ENCODE results near the gene SLCO2A1. TPM values are rescaled to one million over a fixed set of nuclear protein-coding genes. Genes with fewer than 3 reads are reported as not detected.

The SLCO2A1 gene
- total and polyA plus RNA-seq, 4 donors: 1.8 to 13.2 (median 8.1) TPM

GRCh38 chr3:134054231-134054630 is 24.5 kb upstream of the SLCO2A1 start:
- Histone ChIP-seq H3K4me3 (ENCODE audit: low read depth, low read length) (no peak overlapping the region), H3K36me3 (ENCODE audit: control insufficient read depth, insufficient read depth, low read length) (no peaks in the 10 kb centered on the region), H3K9me3 (ENCODE audit: control insufficient read depth, insufficient read depth, low read length) (no peaks in the 10 kb centered on the region), H3K27me3 (ENCODE audit: control insufficient read depth, insufficient read depth, low read length) (no peaks in the 10 kb centered on the region), H3K4me1 (ENCODE audit: control insufficient read depth, insufficient read depth, low read length) (peaks cover 4% of the 10 kb centered on the region), H3K27ac (ENCODE audit: low read depth, low read length) (no peak overlapping the region)
- peak in 1 of 6 donors; percentile 40 for DNase-seq (ENCODE audit: low read depth in 4 of 6, low spot score in 6 of 6)
- WGBS (ENCODE audit: insufficient coverage): 69% methylated on average over 2 of the region's 5 CpGs

- DNase-seq (ENCODE audit: low read depth in 4 of 6, low spot score in 6 of 6): no peak
- WGBS (ENCODE audit: insufficient coverage): 100% methylated on average over 2 of the region's 4 CpGs
- H3K4me3 ChIP-seq (ENCODE audit: low read depth, low read length): no peak overlapping the region
Observed at GRCh38 chr3:134052370-134052769, 22.6 kb upstream of the SLCO2A1 start.

GRCh38 chr3:134049676-134050075 is 20.0 kb upstream of the SLCO2A1 start:
- no peaks in the 10 kb centered on the region for H3K27me3 ChIP-seq (ENCODE audit: control insufficient read depth, insufficient read depth, low read length)
- H3K36me3 ChIP-seq (ENCODE audit: control insufficient read depth, insufficient read depth, low read length): no peaks in the 10 kb centered on the region
- peaks cover 3% of the 10 kb centered on the region for H3K9me3 ChIP-seq (ENCODE audit: control insufficient read depth, insufficient read depth, low read length)
- no peaks in the 10 kb centered on the region for H3K4me1 ChIP-seq (ENCODE audit: control insufficient read depth, insufficient read depth, low read length)
- no peak overlapping the region for H3K4me3 ChIP-seq (ENCODE audit: low read depth, low read length)
- WGBS (ENCODE audit: insufficient coverage): 77% methylated on average over 1 of the region's 1 CpG
- no peak overlapping the region for H3K27ac ChIP-seq (ENCODE audit: low read depth, low read length)
- DNase-seq (ENCODE audit: low read depth in 4 of 6, low spot score in 6 of 6): no peak

More at GRCh38 chr3:134052370-134052769, 22.6 kb upstream of the SLCO2A1 start:
- Histone ChIP-seq H3K27ac (ENCODE audit: low read depth, low read length) (no peak overlapping the region), H3K36me3 (ENCODE audit: control insufficient read depth, insufficient read depth, low read length) (no peaks in the 10 kb centered on the region), H3K27me3 (ENCODE audit: control insufficient read depth, insufficient read depth, low read length) (no peaks in the 10 kb centered on the region), H3K9me3 (ENCODE audit: control insufficient read depth, insufficient read depth, low read length) (no peaks in the 10 kb centered on the region), H3K4me1 (ENCODE audit: control insufficient read depth, insufficient read depth, low read length) (peaks cover 4% of the 10 kb centered on the region)

- DNase-seq (ENCODE audit: low read depth in 4 of 6, low spot score in 6 of 6): no peak
- H3K9me3 ChIP-seq (ENCODE audit: control insufficient read depth, insufficient read depth, low read length): peaks cover 3% of the 10 kb centered on the region
- 92% methylated on average over 8 of the region's 9 CpGs for WGBS (ENCODE audit: insufficient coverage)
- H3K4me3 ChIP-seq (ENCODE audit: low read depth, low read length): no peak overlapping the region
- H3K36me3 ChIP-seq (ENCODE audit: control insufficient read depth, insufficient read depth, low read length): no peaks in the 10 kb centered on the region
- H3K27me3 ChIP-seq (ENCODE audit: control insufficient read depth, insufficient read depth, low read length): no peaks in the 10 kb centered on the region
- no peaks in the 10 kb centered on the region for H3K4me1 ChIP-seq (ENCODE audit: control insufficient read depth, insufficient read depth, low read length)
- no peak overlapping the region for H3K27ac ChIP-seq (ENCODE audit: low read depth, low read length)
Observed at GRCh38 chr3:134048278-134048996, 18.7 kb upstream of the SLCO2A1 start.

- DNase-seq (ENCODE audit: low read depth in 4 of 6, low spot score in 6 of 6): no peak
- no peak overlapping the region for H3K27ac ChIP-seq (ENCODE audit: low read depth, low read length)
- H3K9me3 ChIP-seq (ENCODE audit: control insufficient read depth, insufficient read depth, low read length): peaks cover 3% of the 10 kb centered on the region
- no peak overlapping the region for H3K4me3 ChIP-seq (ENCODE audit: low read depth, low read length)
- H3K4me1 ChIP-seq (ENCODE audit: control insufficient read depth, insufficient read depth, low read length): no peaks in the 10 kb centered on the region
- H3K27me3 ChIP-seq (ENCODE audit: control insufficient read depth, insufficient read depth, low read length): no peaks in the 10 kb centered on the region
- H3K36me3 ChIP-seq (ENCODE audit: control insufficient read depth, insufficient read depth, low read length): no peaks in the 10 kb centered on the region
Observed at GRCh38 chr3:134044459-134044858, 14.7 kb upstream of the SLCO2A1 start.

GRCh38 chr3:134040066-134040465 is 10.3 kb upstream of the SLCO2A1 start:
- no peak for DNase-seq (ENCODE audit: low read depth in 4 of 6, low spot score in 6 of 6)
- H3K36me3 ChIP-seq (ENCODE audit: control insufficient read depth, insufficient read depth, low read length): no peaks in the 10 kb centered on the region
- 83% methylated on average over 3 of the region's 4 CpGs for WGBS (ENCODE audit: insufficient coverage)
- peaks cover 3% of the 10 kb centered on the region for H3K9me3 ChIP-seq (ENCODE audit: control insufficient read depth, insufficient read depth, low read length)
- H3K27ac ChIP-seq (ENCODE audit: low read depth, low read length): no peak overlapping the region
- H3K4me1 ChIP-seq (ENCODE audit: control insufficient read depth, insufficient read depth, low read length): no peaks in the 10 kb centered on the region
- no peak overlapping the region for H3K4me3 ChIP-seq (ENCODE audit: low read depth, low read length)
- no peaks in the 10 kb centered on the region for H3K27me3 ChIP-seq (ENCODE audit: control insufficient read depth, insufficient read depth, low read length)

GRCh38 chr3:134039161-134039862 is 9.6 kb upstream of the SLCO2A1 start:
- Histone ChIP-seq H3K9me3 (ENCODE audit: control insufficient read depth, insufficient read depth, low read length) (no peaks in the 10 kb centered on the region), H3K27ac (ENCODE audit: low read depth, low read length) (no peak overlapping the region), H3K4me3 (ENCODE audit: low read depth, low read length) (no peak overlapping the region), H3K27me3 (ENCODE audit: control insufficient read depth, insufficient read depth, low read length) (no peaks in the 10 kb centered on the region), H3K4me1 (ENCODE audit: control insufficient read depth, insufficient read depth, low read length) (no peaks in the 10 kb centered on the region), H3K36me3 (ENCODE audit: control insufficient read depth, insufficient read depth, low read length) (no peaks in the 10 kb centered on the region)
- DNase-seq (ENCODE audit: low read depth in 4 of 6, low spot score in 6 of 6): no peak
- WGBS (ENCODE audit: insufficient coverage): 87% methylated on average over 7 of the region's 8 CpGs

GRCh38 chr3:134038716-134039115 is 9.0 kb upstream of the SLCO2A1 start:
- no peak overlapping the region for H3K4me3 ChIP-seq (ENCODE audit: low read depth, low read length)
- no peaks in the 10 kb centered on the region for H3K27me3 ChIP-seq (ENCODE audit: control insufficient read depth, insufficient read depth, low read length)
- no peak overlapping the region for H3K27ac ChIP-seq (ENCODE audit: low read depth, low read length)
- 84% methylated on average over 6 of the region's 8 CpGs for WGBS (ENCODE audit: insufficient coverage)
- no peaks in the 10 kb centered on the region for H3K9me3 ChIP-seq (ENCODE audit: control insufficient read depth, insufficient read depth, low read length)
- DNase-seq (ENCODE audit: low read depth in 4 of 6, low spot score in 6 of 6): no peak
- no peaks in the 10 kb centered on the region for H3K4me1 ChIP-seq (ENCODE audit: control insufficient read depth, insufficient read depth, low read length)
- H3K36me3 ChIP-seq (ENCODE audit: control insufficient read depth, insufficient read depth, low read length): no peaks in the 10 kb centered on the region

- DNase-seq (ENCODE audit: low read depth in 4 of 6, low spot score in 6 of 6): no peak
- Histone ChIP-seq H3K4me1 (ENCODE audit: control insufficient read depth, insufficient read depth, low read length) (no peaks in the 10 kb centered on the region), H3K36me3 (ENCODE audit: control insufficient read depth, insufficient read depth, low read length) (no peaks in the 10 kb centered on the region)
Observed at GRCh38 chr3:134038071-134038491, 8.4 kb upstream of the SLCO2A1 start.

GRCh38 chr3:134037168-134037567 is 7.4 kb upstream of the SLCO2A1 start:
- Histone ChIP-seq H3K4me3 (ENCODE audit: low read depth, low read length) (no peak overlapping the region), H3K9me3 (ENCODE audit: control insufficient read depth, insufficient read depth, low read length) (no peaks in the 10 kb centered on the region), H3K27ac (ENCODE audit: low read depth, low read length) (no peak overlapping the region), H3K36me3 (ENCODE audit: control insufficient read depth, insufficient read depth, low read length) (no peaks in the 10 kb centered on the region), H3K4me1 (ENCODE audit: control insufficient read depth, insufficient read depth, low read length) (no peaks in the 10 kb centered on the region), H3K27me3 (ENCODE audit: control insufficient read depth, insufficient read depth, low read length) (no peaks in the 10 kb centered on the region)
- DNase-seq (ENCODE audit: low read depth in 4 of 6, low spot score in 6 of 6): no peak
- 75% methylated on average over 2 of the region's 5 CpGs for WGBS (ENCODE audit: insufficient coverage)

More at GRCh38 chr3:134038071-134038491, 8.4 kb upstream of the SLCO2A1 start:
- H3K4me3 ChIP-seq (ENCODE audit: low read depth, low read length): no peak overlapping the region
- 82% methylated on average over 9 of the region's 10 CpGs for WGBS (ENCODE audit: insufficient coverage)
- H3K27ac ChIP-seq (ENCODE audit: low read depth, low read length): no peak overlapping the region
- no peaks in the 10 kb centered on the region for H3K9me3 ChIP-seq (ENCODE audit: control insufficient read depth, insufficient read depth, low read length)
- no peaks in the 10 kb centered on the region for H3K27me3 ChIP-seq (ENCODE audit: control insufficient read depth, insufficient read depth, low read length)
